IPS-NIHi7 (cell line): Measurements from ENCODE around the gene BMF.
"Not testable (repeated sequence)": the region's sequence is repeated elsewhere in the genome, so short reads cannot be mapped to it uniquely, and the experiment has no call there.

Experiments
- DNase-seq: peaks from one replicate; pipeline ENCODE4 v3.0.0; 2012; ENCODE audit warnings: mixed read lengths; ENCODE audit errors: extremely low spot score

The BMF gene, protein sequence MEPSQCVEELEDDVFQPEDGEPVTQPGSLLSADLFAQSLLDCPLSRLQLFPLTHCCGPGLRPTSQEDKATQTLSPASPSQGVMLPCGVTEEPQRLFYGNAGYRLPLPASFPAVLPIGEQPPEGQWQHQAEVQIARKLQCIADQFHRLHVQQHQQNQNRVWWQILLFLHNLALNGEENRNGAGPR

DNA sequence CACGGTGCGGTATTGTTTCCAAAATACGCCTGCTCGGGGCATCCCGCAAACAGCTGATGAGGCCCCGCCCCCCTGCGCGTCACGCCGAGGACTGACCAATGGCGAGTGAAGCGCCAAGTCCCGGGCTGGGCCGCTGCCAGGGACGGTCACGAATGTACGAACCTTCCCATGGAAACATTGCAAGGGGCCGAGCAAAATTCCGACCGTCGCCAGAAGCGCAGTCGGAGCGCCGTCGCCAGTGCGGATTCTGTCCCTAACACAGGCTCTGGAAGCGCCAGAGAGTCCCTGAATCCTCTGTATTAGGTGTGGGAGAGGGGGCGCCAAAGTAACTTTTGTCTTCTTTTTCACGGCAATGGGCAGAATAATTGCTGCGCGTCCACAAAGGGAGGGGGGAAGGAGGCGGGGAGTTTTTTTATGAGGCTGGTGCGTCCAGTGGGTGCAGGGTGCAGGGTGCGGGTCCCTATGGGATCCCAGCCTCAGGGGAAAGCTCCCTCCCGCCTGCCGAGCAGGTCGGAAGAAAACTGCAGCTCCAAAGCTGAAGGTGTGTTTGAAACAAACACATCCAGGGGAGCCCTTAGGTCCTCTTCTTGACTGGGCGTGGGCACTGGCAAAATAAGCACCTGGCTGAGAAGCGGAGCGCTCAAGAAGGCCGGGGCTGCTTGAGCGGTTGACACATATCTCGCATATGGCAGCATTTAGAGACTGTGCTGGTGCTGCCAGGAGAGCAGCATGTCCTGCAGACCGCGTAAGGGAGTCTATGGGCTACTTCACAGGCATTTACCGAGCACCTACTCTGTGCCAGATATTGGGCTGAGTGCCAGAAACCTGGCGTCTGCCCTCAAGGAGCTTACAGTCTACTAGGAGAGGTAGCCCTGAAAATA is at the start of gene BMF:
TSS of gene BMF (minus strand) at position 25 of the 881 bp plus-strand sequence. CDS start 2,793 bp downstream, outside the sequence.
- peak; percentile 96 for DNase-seq

DNA sequence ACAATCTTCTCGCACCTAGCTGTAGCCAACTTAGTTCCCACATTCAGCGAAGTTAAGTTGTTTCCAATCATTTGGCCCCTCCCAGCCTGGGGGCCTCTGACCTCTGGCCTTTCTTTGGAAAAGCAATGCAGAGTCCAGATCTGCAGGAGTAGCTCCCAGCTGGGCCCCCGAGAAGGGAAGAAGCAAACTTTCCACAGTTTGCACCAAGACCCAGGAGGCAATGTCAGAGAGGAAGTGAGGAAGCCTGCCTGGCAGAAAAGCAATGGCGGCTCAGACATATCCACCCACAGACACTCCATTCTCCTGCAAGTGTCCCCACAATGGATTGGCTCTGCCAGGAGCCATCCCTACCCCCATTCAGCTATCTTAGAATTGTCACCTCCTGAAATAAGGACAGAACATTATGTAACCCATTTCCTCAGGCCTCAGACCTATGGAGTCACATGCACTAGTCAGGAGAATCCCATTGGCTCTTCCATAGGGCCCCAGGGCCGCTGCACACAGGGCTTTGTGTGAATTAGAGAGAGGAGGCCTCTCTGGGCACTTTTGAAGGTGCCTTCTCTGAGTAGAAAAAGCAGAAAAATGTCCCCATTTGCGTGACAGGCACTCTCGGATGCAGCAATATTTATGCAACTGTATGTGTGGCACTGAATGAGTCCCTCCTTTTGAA is 49.2 kb upstream of the BMF start:
- DNase-seq = no peak

DNA sequence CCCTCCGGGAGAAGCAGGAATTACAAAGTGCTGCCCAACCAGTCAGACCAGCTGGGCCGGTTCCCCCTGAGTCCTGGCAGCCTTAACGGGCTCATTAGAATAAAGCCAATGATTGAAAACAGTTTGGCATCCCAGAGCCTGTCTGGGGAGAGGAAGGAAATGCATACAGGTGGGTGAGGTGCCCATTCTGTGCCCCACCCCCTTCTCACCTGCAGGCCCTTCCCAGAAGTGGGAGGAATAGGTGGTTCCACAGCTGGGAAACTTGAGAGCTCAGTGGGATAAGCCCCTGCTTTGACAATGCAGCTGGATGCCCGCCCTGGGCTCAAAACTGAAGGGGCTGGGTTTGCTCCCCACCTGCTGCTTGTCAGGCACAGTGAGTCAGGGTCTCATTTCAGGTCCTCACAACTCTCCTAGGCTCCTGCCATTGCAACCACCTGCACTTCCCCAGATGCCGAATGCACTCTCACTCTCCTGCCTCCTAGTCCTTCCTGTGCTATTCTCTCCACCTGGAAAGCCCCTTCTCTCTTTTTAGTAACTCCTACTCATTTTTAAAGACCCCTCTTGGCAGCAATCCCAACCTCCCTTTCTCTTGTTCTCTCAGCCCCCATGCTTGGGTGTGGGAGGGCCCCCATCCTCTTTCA is 46.7 kb upstream of the BMF start:
- DNase-seq = peak; percentile 80

DNA sequence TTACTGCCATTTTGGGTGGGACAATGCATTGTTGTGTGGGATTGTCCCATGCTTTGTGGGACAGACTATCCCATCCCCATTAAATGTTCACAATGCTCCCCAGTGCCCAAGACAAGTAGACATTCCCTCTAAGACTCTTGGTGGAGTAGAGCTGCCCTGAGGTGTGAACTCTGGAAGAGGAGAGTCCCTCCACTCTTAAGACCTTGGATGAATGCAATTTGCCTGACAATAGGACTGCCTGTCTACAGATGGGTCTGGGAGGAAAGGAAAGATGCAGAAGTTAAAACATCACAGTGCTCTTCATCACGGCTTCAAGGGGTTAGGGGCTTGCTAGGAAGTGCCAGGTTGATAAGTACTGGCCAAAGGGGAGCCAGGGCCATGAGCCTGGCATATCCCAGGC is 46.1 kb upstream of the BMF start:
- DNase-seq = not testable (repeated sequence)

DNA sequence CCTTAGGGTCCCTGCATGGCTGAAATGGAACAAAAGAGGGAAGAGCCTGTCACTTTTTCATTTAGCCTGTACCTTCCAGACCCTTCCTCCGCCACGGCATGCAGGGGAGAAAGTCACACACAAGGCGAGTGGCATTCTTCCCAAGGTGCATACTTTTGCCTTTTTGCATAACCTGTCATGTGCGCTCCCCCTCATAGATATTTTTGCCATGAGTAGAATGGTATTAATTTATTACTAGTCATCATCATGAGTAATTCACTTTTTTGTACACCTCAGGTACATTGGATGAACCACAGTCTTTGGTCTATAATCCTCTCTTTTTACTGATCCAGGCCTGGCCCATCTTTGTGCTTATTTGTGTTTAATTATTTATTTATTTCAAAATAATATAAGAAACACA is 43.3 kb upstream of the BMF start:
- no peak for DNase-seq

DNA sequence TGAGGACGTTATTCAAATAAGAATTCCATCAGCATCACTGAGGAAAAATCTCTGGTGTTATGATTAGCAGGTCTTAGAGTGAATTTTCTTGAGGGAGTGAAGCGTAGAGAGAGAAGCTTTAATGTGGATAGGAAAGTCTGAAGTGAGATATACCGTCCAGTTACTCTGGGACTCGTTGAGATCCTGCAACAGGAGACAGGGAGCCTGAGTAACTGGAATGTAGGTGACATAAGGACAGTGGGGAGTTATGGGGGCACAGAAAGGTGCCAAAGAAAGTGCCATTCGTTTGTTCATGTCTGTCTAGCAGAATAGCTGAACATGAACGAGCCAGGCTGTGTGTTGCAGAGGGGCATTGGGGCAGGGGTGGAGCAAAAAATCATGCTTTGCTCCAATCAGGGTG is 42.8 kb upstream of the BMF start:
- no peak for DNase-seq

DNA sequence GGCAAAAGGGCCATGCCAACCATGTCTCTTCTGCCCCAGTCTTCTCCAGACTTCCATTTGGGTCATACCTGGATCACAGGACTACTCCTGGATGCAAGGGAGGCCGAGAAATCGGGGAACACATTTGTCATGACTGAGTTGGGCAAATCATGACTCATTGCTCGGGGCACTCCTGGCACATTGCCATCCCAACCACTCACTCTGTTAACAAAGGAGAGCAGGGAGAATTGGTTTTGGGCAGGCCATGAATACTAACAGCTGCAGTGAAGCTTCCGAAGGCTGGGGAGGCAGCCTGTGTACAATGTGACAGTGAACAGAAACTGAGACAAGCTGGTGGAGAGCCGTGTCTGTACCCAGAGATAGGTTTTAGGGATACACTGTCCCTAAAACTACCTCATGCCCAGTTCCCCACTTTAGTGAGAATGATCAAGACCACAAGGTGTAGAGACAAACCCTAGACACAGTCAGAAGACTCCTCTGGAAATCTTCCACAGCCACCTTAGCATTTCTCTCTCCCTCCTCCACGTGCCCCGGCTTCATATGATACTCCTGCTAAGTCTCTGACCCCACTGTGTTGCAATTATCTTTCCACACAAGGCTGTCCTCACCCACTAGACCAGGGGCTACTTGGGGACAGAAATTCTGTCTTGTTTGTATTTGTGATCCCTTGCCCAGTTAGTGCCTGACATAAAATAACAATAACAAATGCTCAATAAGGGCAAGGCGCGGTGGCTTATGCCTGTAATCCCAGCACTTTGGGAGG is 41.7 kb upstream of the BMF start:
- DNase-seq = no peak

DNA sequence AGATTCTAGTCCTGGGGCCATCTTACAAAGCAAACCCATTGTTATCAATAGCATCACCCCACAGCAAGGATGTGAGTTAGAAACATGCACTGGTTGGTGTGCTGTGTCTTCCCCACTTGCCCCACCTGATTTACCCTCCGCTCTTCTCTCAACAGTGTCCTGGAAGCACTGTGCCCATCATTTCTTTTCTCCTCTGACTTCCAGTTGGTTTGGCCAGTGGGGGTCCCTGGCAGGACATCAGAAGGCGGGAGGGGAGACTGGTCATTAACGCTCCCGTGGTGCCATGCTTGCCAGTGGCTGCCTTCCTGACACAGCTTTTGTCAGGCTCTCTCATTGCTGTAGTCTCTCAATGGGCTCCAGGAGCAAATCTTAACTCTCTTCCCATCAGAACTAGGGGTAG is 40.7 kb upstream of the BMF start:
- no peak for DNase-seq

DNA sequence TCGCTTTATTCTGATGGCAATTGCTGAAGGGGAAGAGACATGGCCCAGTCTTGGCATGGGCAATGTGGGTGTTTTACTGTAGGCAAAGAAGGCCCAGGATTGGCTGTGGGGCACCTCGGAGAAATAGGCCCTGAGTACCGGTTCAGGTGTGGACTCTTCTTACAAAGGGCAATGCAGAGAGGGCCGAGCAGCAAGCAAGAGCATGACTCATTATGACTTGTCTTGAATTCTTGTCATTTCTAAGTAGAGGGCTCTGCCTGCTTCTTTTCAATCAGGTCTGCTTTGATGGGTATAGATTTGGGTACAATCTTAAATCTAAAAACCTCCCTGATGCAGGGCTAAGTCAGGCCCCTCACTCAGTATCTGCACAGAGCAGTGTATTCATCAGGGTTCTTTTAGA is 37.4 kb upstream of the BMF start:
- no peak for DNase-seq

DNA sequence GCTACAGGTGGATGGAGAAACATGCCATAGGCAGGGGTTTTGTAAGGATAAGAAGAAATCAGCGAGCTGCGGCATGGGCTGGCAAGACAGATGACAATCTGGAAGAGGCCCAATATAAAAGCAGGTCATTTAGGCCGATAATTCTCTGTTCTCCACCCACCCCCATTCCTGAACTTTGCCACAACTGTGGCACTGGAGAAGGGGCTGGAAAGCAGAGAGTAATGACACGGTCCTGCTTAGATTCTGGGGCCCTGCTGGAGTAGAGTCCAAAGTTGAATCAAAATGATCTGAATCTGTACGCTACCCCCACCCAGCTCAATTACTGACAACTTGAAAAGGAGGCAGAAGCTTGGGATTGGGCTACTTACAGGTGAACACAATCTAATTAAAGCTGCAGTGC is 33.7 kb upstream of the BMF start:
- DNase-seq = no peak

DNA sequence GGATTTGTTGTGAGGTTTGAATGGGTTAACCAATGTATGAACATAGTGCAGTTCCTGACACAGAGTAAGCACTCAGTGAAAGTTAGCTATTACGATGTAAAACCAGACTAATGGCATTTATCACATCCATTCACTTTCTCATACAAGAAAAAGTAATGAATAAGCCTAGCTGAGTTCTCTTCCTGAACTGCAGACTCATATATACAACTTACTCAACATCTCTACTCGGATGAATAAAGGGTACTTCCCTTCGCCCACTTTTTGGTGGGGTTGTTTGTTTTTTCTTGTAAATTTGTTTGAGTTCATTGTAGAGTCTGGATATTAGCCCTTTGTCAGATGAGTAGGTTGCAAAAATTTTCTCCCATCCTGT is 29.5 kb upstream of the BMF start:
- DNase-seq = not testable (repeated sequence)

DNA sequence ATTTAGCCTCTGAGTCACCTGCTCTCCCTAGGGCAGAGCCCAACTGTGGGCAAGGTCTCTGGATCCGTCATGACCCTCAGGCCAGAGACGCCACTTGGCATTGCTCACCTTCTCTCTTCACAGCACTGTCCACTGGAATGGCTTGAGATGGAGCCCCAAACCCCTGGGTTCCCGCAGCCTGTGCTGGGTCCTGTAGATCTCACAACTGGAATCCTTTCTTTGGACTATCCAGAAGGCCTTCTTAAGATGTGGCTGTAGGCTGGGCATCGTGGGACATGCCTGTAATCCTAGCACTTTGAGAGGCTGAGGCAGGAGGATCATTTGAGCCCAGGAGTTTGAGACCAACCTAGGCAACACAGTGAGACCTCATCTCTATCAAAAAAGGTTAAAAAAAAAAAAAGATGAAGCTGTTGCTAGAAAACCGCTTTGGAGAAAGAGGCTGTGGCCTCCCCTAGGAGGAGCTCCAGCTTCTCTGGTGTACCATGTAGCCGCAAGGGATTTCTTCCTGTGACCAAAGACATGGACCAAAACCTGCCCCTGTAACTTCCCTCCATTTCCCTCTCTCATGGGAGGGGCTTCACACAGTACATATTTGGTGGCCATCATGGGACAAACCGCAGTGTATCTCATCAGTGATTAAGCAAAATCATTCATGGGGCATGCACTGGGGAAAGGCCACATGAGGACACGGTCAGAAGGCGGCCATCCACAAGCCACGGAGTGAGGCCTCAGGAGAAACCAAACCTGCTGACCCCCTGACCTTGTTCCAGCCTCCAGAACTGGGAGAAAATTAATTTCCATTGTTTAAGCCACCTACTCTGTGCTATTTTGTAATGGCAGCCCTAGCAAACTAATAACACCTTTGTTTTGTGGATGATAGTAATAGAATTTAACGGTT is 28.9 kb upstream of the BMF start:
- peak; percentile 53 for DNase-seq

DNA sequence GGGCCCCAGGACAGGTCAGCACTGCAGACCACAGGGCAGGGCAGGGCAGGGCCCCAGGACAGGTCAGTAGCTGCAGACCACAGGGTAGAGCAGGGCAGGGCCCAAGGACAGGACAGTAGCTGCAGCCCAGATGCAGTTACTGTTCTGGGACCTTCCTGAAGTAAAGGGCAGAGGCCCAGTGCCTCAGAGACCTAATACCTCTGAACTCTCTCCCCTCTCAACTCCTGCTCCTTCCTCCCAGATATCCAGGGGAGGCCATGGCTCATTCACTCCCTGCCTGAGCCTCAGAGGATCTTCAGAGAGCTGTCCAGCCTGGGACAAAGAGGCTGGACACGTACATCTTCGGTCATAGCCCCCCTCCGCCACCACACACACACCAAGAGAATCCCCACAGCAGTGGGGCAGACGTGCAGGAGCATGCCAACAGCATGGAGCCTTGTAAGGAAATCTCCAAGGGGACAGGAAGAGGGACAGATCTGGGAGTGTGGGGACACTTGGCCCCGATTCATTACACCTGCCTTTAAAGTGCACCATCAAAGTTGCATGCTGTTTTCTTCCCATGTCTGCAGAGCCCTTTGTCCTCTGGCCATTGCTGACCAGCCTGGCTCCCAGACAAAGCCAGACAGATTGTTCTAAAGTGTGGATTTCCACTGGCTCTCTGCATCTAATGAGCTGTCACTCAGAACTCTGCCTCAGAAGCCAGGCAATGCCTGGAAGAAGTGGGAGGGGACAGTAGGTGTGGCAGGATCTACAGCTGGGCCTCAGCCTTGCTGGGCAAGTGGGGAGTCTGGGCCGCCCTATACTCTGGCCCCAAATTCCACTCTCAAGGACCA is 28.0 kb upstream of the BMF start:
- DNase-seq = no peak

DNA sequence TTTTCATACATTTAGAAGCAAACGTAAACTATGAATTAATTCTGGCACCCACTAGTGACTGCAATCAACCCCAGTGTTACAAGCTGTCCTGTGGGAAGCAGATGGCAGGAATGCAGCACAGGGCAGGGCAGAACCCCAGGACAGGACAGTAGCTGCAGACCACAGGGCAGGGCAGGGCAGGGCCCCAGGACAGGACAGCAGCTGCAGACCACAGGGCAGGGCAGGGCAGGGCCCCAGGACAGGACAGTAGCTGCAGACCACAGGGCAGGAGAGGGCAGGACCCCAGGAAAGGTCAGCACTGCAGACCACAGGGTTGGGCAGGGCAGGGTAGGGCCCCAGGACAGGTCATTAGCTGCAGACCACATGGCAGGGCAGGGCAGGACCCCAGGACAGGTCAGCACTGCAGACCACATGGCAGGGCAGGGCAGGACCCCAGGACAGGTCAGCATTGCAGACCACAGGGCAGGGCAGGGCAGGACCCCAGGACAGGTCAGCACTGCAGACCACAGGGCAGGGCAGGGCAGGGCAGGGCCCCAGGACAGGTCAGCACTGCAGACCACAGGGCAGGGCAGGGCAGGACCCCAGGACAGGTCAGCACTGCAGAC is 27.3 kb upstream of the BMF start:
- not testable (repeated sequence) for DNase-seq

DNA sequence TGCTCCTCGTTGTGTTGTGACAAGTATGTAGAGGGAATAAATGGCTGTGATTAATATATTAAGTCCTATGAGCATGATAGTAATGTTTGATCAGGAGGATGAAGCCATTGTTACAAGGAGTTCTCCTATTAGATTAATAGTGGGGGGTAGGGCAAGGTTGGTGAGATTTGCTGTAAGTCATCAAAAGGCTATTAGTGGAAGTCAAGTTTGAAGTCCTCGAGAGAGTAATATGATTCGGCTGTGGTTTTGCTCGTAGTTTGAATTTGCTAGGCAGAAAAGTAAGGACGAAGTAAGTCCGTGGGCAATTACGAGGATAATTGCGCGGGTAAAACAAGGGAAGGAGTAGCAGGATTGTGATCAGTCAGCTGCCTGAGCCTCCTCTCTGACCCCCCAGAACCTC is 26.2 kb upstream of the BMF start:
- DNase-seq = no peak

DNA sequence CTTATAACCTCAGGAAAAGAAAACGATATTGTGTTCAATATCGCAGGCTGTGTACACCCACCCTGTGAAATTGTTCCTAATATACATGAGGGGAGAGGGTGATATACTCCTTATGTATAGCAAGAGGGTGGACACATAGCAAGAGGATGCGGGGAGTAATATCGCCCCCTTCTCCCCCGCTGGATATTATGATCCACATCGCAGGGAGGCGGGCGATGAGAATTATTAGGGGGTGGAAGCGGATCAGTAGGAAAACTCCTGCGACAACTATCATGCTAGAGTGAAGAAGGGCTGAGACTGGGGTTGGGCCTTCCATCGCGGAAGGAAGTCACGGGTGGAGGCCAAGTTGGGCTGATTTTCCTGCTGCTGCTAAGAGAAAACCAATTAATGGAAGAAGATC is 24.9 kb upstream of the BMF start:
- DNase-seq = no peak

DNA sequence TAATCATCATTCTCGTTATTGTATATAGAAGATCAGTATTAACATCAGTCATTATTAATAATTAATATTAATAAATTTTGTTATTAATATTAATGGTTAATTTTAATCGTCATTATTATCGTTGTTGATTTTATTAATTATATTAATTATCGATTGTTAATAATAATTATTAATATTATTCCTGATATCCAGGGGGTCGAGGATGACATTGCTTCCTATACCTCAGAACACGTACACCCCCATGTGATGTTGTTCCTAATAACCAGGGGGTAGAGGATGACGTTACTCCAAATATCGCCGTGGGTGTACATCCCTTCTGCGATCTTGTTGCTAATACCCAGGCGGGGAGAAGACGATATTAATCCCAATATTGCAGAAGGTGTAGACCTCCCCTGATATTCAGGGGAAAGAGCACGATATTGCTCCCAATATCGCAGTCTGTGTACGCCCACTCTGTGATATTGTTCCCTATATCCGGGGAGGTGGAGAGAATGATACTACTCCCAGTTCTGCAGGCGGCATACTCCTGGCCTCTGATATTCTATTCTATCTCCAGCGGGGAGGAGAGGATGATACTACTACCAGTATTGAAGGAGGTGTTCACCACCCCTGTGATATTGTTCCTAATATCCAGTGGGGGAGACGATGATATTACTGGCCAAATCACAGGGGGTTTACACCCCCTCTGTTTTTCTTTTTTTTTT is 22.3 kb upstream of the BMF start:
- no peak for DNase-seq

DNA sequence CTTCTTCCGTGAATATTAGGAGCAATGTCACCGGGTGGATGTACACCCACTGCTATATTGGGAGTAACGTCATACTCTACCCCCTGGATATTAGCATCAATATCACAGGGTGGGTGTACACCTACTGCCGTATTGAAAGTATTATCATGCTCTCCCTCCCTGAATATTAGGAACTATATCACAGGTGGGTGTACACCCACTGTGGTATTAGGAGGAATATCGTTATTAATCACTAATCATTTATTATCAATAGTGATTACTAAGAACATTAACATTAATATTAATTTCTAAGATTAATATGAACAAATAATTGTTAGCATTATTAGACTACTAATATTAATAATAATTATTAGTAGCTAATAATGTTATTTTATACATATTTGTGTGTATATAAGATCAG is 21.4 kb upstream of the BMF start:
- DNase-seq = no peak
